HCT116 (cell line): ENCODE data around the gene GKN1.

Experiments used
- CTCF ChIP-seq, 3 experiments: fragments of 200-600 bp in 1 of 3; sonication (generic) in 1 of 3; IDR thresholded peaks in 2 of 3; conservative IDR thresholded peaks in 1 of 3; 2 replicates each; pipeline ENCODE4 v1.5.1; 2012 to 2017; ENCODE audit warnings: low read depth in 2 of 3, low read length in 2 of 3, antibody characterized with exemption in 1 of 3, borderline replicate concordance in 1 of 3, control low read depth in 1 of 3, mild to moderate bottlenecking in 1 of 3, mixed read lengths in 1 of 3, mixed run types in 1 of 3, moderate library complexity in 1 of 3; ENCODE audit not compliant: insufficient read depth in 1 of 3
- ELF1 ChIP-seq: IDR thresholded peaks from 2 replicates; pipeline ENCODE4 v1.6.1; 2012; ENCODE audit warnings: low read depth, borderline replicate concordance
- EZH2 ChIP-seq: fragments of 200-600 bp; sonication (generic); IDR thresholded peaks from 2 replicates; pipeline ENCODE4 v1.6.1; 2017; ENCODE audit warnings: antibody characterized with exemption, mixed run types
- POLR2A ChIP-seq: IDR thresholded peaks from 2 replicates; pipeline ENCODE4 v1.7.0; 2011; ENCODE audit warnings: borderline replicate concordance; ENCODE audit not compliant: insufficient read depth, insufficient read length; ENCODE audit errors: extremely low read depth
- POLR2AphosphoS5 ChIP-seq: IDR thresholded peaks from 2 replicates; pipeline ENCODE4 v1.6.1; 2011; ENCODE audit warnings: mild to moderate bottlenecking, low read depth, low read length, moderate library complexity
- RAD21 ChIP-seq: IDR thresholded peaks from 2 replicates; pipeline ENCODE4 v1.6.1; 2012; ENCODE audit warnings: low read depth, mild to moderate bottlenecking
- REST ChIP-seq: IDR thresholded peaks from 2 replicates; pipeline ENCODE4 v1.6.1; 2012; ENCODE audit warnings: low read depth
- SP1 ChIP-seq: IDR thresholded peaks from 2 replicates; pipeline ENCODE4 v1.6.1; 2012; ENCODE audit warnings: low read depth
- ZNF274 ChIP-seq: fragments of 200-500 bp; sonication (Bioruptor generic); IDR thresholded peaks from 2 replicates; pipeline ENCODE4 v1.6.1; 2014; ENCODE audit warnings: mild to moderate bottlenecking, low read depth, low read length, inconsistent platforms

- TF ChIP-seq REST (no peak), POLR2A (no peak), ELF1 (no peak), ZNF274 (no peak), CTCF (IDR thresholded peaks at IDR 0.05 in 2 of 3, conservative IDR thresholded peaks at IDR 0.05 in 1 of 3; ENCODE audit: borderline replicate concordance in 1 of 3, insufficient read depth in 1 of 3, low read depth in 2 of 3, low read length in 2 of 3) (no peak), SP1 (no peak), RAD21 (no peak), POLR2AphosphoS5 (no peak), EZH2 (no peak)
Measured at GRCh38 chr2:69007603-69008002, 33.2 kb downstream of the GKN1 start.
